ENCODE measurements around the gene ZC3H15.

DNA sequence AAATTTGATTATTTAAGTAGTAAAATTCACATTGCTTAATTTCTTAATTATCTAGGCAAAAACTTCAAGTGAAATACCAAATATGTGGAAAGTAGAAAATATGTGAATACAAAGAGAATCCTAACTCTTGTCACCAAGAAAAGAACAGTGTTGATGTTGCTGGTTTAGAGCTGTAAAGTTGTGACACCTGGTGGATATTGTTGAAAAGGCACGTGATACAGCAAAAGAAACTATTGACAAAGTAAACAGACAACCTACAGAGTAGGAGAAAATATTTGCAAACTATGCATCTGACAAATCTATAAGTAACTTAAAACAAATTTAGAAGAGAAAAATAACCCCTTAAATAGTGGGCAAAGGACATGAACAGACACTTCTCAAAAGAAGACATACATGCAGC, 25.6 kb upstream of the ZC3H15 start:
- TF ChIP-seq, protein P1, sequence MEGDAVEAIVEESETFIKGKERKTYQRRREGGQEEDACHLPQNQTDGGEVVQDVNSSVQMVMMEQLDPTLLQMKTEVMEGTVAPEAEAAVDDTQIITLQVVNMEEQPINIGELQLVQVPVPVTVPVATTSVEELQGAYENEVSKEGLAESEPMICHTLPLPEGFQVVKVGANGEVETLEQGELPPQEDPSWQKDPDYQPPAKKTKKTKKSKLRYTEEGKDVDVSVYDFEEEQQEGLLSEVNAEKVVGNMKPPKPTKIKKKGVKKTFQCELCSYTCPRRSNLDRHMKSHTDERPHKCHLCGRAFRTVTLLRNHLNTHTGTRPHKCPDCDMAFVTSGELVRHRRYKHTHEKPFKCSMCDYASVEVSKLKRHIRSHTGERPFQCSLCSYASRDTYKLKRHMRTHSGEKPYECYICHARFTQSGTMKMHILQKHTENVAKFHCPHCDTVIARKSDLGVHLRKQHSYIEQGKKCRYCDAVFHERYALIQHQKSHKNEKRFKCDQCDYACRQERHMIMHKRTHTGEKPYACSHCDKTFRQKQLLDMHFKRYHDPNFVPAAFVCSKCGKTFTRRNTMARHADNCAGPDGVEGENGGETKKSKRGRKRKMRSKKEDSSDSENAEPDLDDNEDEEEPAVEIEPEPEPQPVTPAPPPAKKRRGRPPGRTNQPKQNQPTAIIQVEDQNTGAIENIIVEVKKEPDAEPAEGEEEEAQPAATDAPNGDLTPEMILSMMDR (conservative IDR thresholded peaks at IDR 0.05; ENCODE audit: low read depth in 2 of 2) = peak; percentile 71
- TF ChIP-seq POLR2AphosphoS5 (IDR thresholded peaks at IDR 0.05; ENCODE audit: low read depth) (no peak), EZH2 (IDR thresholded peaks at IDR 0.05; ENCODE audit: low read depth, unreplicated experiment) (no peak), ZNF114 (CRISPR knock-in tag; IDR thresholded peaks at IDR 0.05) (no peak)
- TF ChIP-seq, protein P2, sequence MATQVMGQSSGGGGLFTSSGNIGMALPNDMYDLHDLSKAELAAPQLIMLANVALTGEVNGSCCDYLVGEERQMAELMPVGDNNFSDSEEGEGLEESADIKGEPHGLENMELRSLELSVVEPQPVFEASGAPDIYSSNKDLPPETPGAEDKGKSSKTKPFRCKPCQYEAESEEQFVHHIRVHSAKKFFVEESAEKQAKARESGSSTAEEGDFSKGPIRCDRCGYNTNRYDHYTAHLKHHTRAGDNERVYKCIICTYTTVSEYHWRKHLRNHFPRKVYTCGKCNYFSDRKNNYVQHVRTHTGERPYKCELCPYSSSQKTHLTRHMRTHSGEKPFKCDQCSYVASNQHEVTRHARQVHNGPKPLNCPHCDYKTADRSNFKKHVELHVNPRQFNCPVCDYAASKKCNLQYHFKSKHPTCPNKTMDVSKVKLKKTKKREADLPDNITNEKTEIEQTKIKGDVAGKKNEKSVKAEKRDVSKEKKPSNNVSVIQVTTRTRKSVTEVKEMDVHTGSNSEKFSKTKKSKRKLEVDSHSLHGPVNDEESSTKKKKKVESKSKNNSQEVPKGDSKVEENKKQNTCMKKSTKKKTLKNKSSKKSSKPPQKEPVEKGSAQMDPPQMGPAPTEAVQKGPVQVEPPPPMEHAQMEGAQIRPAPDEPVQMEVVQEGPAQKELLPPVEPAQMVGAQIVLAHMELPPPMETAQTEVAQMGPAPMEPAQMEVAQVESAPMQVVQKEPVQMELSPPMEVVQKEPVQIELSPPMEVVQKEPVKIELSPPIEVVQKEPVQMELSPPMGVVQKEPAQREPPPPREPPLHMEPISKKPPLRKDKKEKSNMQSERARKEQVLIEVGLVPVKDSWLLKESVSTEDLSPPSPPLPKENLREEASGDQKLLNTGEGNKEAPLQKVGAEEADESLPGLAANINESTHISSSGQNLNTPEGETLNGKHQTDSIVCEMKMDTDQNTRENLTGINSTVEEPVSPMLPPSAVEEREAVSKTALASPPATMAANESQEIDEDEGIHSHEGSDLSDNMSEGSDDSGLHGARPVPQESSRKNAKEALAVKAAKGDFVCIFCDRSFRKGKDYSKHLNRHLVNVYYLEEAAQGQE (IDR thresholded peaks at IDR 0.05; ENCODE audit: unreplicated experiment) = no peak

Data from GM23338 (cell line).